ENCODE results near the gene PDE10A. TPM values are rescaled to one million over a fixed set of nuclear protein-coding genes. Genes with fewer than 3 reads are reported as not detected.

PDE10A gene
- total RNA-seq, 1 donor from 2014 or later, result 2.7 TPM

DNA sequence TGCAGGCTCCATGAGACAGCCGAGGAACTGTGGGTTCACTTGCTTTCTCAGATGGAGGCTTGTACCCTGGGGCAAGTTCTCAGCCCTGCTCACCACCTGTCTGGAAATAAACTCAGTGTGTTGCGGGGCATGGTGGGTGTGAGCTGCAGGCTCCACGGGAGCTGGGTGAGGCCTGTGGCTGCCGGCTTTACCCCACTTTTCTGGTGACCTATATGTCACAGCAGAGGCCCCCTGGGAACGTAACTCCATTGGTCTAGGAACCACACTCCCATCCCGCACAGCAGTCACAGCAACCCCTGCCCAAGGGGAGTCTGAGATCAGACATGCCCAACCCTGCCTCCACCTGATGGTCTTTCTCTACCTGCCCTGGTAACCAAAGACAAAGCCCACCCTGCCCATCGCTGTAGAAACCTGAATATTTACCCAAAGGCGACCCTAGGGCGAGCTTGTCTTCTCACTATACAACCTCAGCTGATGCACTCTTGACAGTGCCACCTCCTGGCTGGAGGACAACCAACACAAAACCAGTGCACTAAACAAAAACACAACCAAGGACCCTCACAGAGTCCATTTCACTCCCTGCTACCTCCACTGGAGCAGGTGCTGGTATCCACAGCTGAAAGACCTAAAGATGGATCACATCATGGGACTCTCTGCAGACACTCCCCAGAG, 174.3 kb downstream of the PDE10A start:
- ATAC-seq (no peak), DNase-seq (no peak)
- no peaks in the 10 kb centered on the region for H3K9me3 ChIP-seq
- H3K36me3 ChIP-seq, result no peaks in the 10 kb centered on the region
- TF ChIP-seq, protein P1, sequence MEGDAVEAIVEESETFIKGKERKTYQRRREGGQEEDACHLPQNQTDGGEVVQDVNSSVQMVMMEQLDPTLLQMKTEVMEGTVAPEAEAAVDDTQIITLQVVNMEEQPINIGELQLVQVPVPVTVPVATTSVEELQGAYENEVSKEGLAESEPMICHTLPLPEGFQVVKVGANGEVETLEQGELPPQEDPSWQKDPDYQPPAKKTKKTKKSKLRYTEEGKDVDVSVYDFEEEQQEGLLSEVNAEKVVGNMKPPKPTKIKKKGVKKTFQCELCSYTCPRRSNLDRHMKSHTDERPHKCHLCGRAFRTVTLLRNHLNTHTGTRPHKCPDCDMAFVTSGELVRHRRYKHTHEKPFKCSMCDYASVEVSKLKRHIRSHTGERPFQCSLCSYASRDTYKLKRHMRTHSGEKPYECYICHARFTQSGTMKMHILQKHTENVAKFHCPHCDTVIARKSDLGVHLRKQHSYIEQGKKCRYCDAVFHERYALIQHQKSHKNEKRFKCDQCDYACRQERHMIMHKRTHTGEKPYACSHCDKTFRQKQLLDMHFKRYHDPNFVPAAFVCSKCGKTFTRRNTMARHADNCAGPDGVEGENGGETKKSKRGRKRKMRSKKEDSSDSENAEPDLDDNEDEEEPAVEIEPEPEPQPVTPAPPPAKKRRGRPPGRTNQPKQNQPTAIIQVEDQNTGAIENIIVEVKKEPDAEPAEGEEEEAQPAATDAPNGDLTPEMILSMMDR (IDR thresholded peaks at IDR 0.05), result no peak
- no peak overlapping the region for H3K27ac ChIP-seq
- no peaks in the 10 kb centered on the region for H3K4me1 ChIP-seq
- intact Hi-C loops (cut with DNase I), result no loop called here
- H3K4me3 ChIP-seq, result no peak overlapping the region
- H3K27me3 ChIP-seq (ENCODE audit: low read depth), result no peaks in the 10 kb centered on the region

- Histone ChIP-seq H3K36me3 (no peaks in the 10 kb centered on the region), H3K27ac (no peak overlapping the region), H3K27me3 (ENCODE audit: low read depth) (no peaks in the 10 kb centered on the region), H3K4me3 (no peak overlapping the region), H3K9me3 (no peaks in the 10 kb centered on the region), H3K4me1 (no peaks in the 10 kb centered on the region)
- no peak for ATAC-seq
- no peak for DNase-seq
- intact Hi-C loops (cut with DNase I), result no loop called here
- TF ChIP-seq, protein P1 (IDR thresholded peaks at IDR 0.05), result no peak
Measured at GRCh38 chr6:165487950-165488349, 175.1 kb downstream of the PDE10A start.

DNA sequence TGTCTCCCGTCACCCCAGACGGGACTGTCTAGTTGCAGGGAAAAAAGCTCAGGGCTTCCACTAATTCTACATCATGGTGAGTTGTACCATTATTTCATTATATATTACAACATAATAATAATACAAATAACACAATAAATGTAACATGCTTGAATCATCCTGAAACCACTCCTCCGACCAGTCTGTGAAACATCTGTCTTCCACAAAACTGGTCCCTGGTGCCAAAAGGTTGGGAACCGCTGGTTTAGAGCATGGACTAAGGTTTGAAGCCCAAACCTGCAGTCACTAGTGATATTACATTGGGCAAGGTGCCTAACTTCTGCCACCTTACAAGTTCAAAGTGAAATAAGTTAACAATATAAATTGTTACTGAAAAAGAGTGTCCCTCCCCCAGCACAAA, 175.7 kb downstream of the PDE10A start:
- Histone ChIP-seq H3K27me3 (ENCODE audit: low read depth) (no peaks in the 10 kb centered on the region), H3K36me3 (no peaks in the 10 kb centered on the region), H3K4me1 (no peaks in the 10 kb centered on the region), H3K27ac (no peak overlapping the region), H3K9me3 (no peaks in the 10 kb centered on the region), H3K4me3 (no peak overlapping the region)
- intact Hi-C loops (cut with DNase I), result no loop called here
- TF ChIP-seq, protein P1 (IDR thresholded peaks at IDR 0.05), result no peak
- DNase-seq, result no peak
- ATAC-seq, result no peak

- Histone ChIP-seq H3K9me3 (no peaks in the 10 kb centered on the region), H3K4me1 (no peaks in the 10 kb centered on the region), H3K36me3 (no peaks in the 10 kb centered on the region), H3K27ac (no peak overlapping the region), H3K27me3 (ENCODE audit: low read depth) (no peaks in the 10 kb centered on the region), H3K4me3 (no peak overlapping the region)
- TF ChIP-seq, protein P1 (IDR thresholded peaks at IDR 0.05), result no peak
- intact Hi-C loops (cut with DNase I), result no loop called here
- ATAC-seq (no peak), DNase-seq (no peak)
Measured at GRCh38 chr6:165486183-165487137, 176.6 kb downstream of the PDE10A start.

GRCh38 chr6:165484178-165484889, 178.7 kb downstream of the PDE10A start:
- intact Hi-C loops (cut with DNase I), result no loop called here
- no peaks in the 10 kb centered on the region for H3K27me3 ChIP-seq (ENCODE audit: low read depth)

More at GRCh38 chr6:165484178-165484889, 178.7 kb downstream of the PDE10A start:
- no peaks in the 10 kb centered on the region for H3K4me1 ChIP-seq
- no peak for ATAC-seq
- no peak for DNase-seq
- TF ChIP-seq, protein P1 (IDR thresholded peaks at IDR 0.05), result no peak
- H3K36me3 ChIP-seq, result no peaks in the 10 kb centered on the region
- no peak overlapping the region for H3K27ac ChIP-seq
- H3K9me3 ChIP-seq, result no peaks in the 10 kb centered on the region
- no peak overlapping the region for H3K4me3 ChIP-seq

Measured in lower lobe of right lung (tissue), 2 donors.